HepG2 (cell line): ENCODE results near the gene GRM7. TPM values are rescaled to one million over a fixed set of nuclear protein-coding genes. Genes with fewer than 3 reads are reported as not detected.

Experiments
- ATAC-seq: fragments of 200-7000 bp; cut with Tn5 transposase; 3 replicates; pipeline ENCODE4 v1.9.1; 2020; ENCODE audit warnings: mild to moderate bottlenecking, moderate library complexity
- BruUV-seq: library from RNA; stranded (reverse); fragments of 400-500 nt; replicated peaks from 2 replicates; lab custom pipeline; 2021; lab: Mats Ljungman, UMichigan
- CTCF ChIA-PET: fragments of 300-600 bp; formaldehyde crosslinking; extraction: SDS; loops from one replicate; lab custom pipeline; 2021; ENCODE audit warnings: low total read pairs, inconsistent platforms, low intra/inter-chr PET ratio; lab: Yijun Ruan, JAX
- POLR2A ChIA-PET: fragments of 350-600 bp; sonication (Branson Sonifier 250); formaldehyde crosslinking; loops from one replicate; lab custom pipeline; 2020; ENCODE audit warnings: antibody characterized with exemption, inconsistent platforms; lab: Yijun Ruan, JAX
- DNase-seq: peaks from one replicate; pipeline ENCODE4 v3.0.0-alpha.2; 2015; ENCODE audit warnings: low spot score
- FAIRE-seq: peaks from 3 replicates; lab custom pipeline; 2011; peaks lifted over from hg19 to GRCh38; lab: Jason Lieb, UNC
- H2AFZ ChIP-seq: one replicate; pipeline ENCODE4 v1.6.1; 2011; ENCODE audit warnings: low read length, inconsistent platforms
- H3K27ac ChIP-seq: fragments of 300-600 bp; 3 replicates; pipeline ENCODE4 v1.8.0; 2011; ENCODE audit warnings: mixed run types, mild to moderate bottlenecking, mixed read lengths, low read length, inconsistent platforms; ENCODE audit not compliant: insufficient read depth; ENCODE audit errors: extremely low read length
- H3K27me3 ChIP-seq, 2 experiments: fragments of 200-600 bp in 1 of 2; 2 replicates in 1 of 2; 3 replicates in 1 of 2; pipeline versions ENCODE4 v1.6.0 to v1.8.0; 2011; ENCODE audit warnings: low read length in 2 of 2, mild to moderate bottlenecking in 2 of 2, moderate library complexity in 2 of 2, inconsistent platforms in 1 of 2; ENCODE audit not compliant: insufficient read depth in 2 of 2, control insufficient read depth in 1 of 2
- H3K36me3 ChIP-seq, 2 experiments: fragments of 200-600 bp in 1 of 2; replicated peaks in 1 of 2; 2 replicates in 1 of 2; 3 replicates in 1 of 2; pipeline versions ENCODE4 v1.5.1 to v1.8.0; 2011; ENCODE audit warnings: low read length in 2 of 2, inconsistent platforms in 1 of 2; ENCODE audit not compliant: insufficient read depth in 2 of 2, control insufficient read depth in 1 of 2
- H3K4me1 ChIP-seq: 2 replicates; pipeline ENCODE4 v1.5.1; 2012; ENCODE audit warnings: low read length, inconsistent platforms; ENCODE audit not compliant: insufficient read depth
- H3K4me2 ChIP-seq: 2 replicates; pipeline ENCODE4 v1.6.0; 2011; ENCODE audit warnings: low read depth, low read length, inconsistent platforms
- H3K4me3 ChIP-seq, 3 experiments: fragments of 200-600 bp in 1 of 3; sonication (generic), shearing (Covaris generic) in 1 of 3; replicated peaks in 1 of 3; 2 replicates each; pipeline ENCODE4 v1.5.1; 2011 to 2016; ENCODE audit warnings: low read length in 3 of 3, inconsistent platforms in 2 of 3, low read depth in 2 of 3, mild to moderate bottlenecking in 2 of 3, control low read depth in 1 of 3, mixed read lengths in 1 of 3; ENCODE audit not compliant: insufficient read depth in 1 of 3
- H3K79me2 ChIP-seq: one replicate; pipeline ENCODE4 v1.6.1; 2011; ENCODE audit warnings: low read length, inconsistent platforms; ENCODE audit not compliant: insufficient read depth
- H3K9ac ChIP-seq: 2 replicates; pipeline ENCODE4 v1.6.0; 2011; ENCODE audit warnings: mild to moderate bottlenecking, low read depth, low read length, inconsistent platforms; ENCODE audit not compliant: insufficient read depth
- H3K9me3 ChIP-seq: 2 replicates; pipeline ENCODE4 v1.5.1; 2012; ENCODE audit warnings: mild to moderate bottlenecking, low read length
- H4K20me1 ChIP-seq: 2 replicates; pipeline ENCODE4 v1.6.0; 2011; ENCODE audit warnings: inconsistent platforms, mild to moderate bottlenecking, low read length, moderate library complexity; ENCODE audit not compliant: insufficient read depth
- MAFF ChIP-seq: IDR thresholded peaks from 2 replicates; pipeline ENCODE4 v1.6.1; 2011; ENCODE audit warnings: low read depth, low read length, improper control_type of control experiment
- MTF1 ChIP-seq: sonication (generic); formaldehyde crosslinking; IDR thresholded peaks from 2 replicates; pipeline ENCODE4 v1.5.0; 2020; ENCODE audit warnings: missing genetic modification reagents
- MYC ChIP-seq: sonication (generic); formaldehyde crosslinking; IDR thresholded peaks from 2 replicates; pipeline ENCODE4 v1.9.0; 2021; ENCODE audit warnings: missing genetic modification reagents, borderline replicate concordance
- NCOA1 ChIP-seq: sonication (generic); formaldehyde crosslinking; IDR thresholded peaks from 2 replicates; pipeline ENCODE4 v1.9.0; 2021; ENCODE audit warnings: missing genetic modification reagents
- NR2C2 ChIP-seq: sonication (generic); formaldehyde crosslinking; IDR thresholded peaks from 2 replicates; pipeline ENCODE4 v1.4.0; 2020; ENCODE audit warnings: missing genetic modification reagents, mild to moderate bottlenecking, moderate library complexity, borderline replicate concordance
- ZFP41 ChIP-seq: sonication (generic); formaldehyde crosslinking; IDR thresholded peaks from 2 replicates; pipeline ENCODE4 v1.4.0; 2020; ENCODE audit warnings: mild to moderate bottlenecking, missing genetic modification reagents, borderline replicate concordance
- ZNF101 ChIP-seq: sonication (generic); formaldehyde crosslinking; IDR thresholded peaks from 2 replicates; pipeline ENCODE4 v1.4.0; 2020; ENCODE audit warnings: mild to moderate bottlenecking, low read depth, missing genetic modification reagents, borderline replicate concordance
- WGBS: methylation state at CpG from one replicate; pipeline ENCODE4 v1.1.6; 2017; ENCODE audit warnings: low lambda C conversion rate; 5-methylcytosine and 5-hydroxymethylcytosine counted together
- in situ Hi-C: cut with HindIII; loops from 2 replicates; pipeline ENCODE4 v1.10.0; 2017; ENCODE audit warnings: low pct_unique_long_range_greater_than_20kb; ENCODE audit not compliant: extremely low pct_ligation_motif_present
- intact Hi-C: fragments of 100-400 bp; cut with micrococcal nuclease; formaldehyde crosslinking; loops from one replicate; pipeline ENCODE4 v1.10.0; 2022; ENCODE audit not compliant: unreplicated experiment
- polyA plus RNA-seq, 8 experiments: library from polyadenylated mRNA; depleted of rRNA in 3 of 8; stranded (reverse) in 7 of 8; unstranded in 1 of 8; fragments of >200 nt; fragmentation: Illumina TruSeq in 4 of 8; extraction: Trizol in 4 of 8; gene quantifications; 2 replicates each; pipeline versions ENCODE4 v1.2.1 to v1.2.3, GENCODE V29; 2011 to 2016; ENCODE audit warnings: low read depth in 4 of 8, missing spikeins in 1 of 8, mixed read lengths in 1 of 8; ENCODE audit not compliant: insufficient read depth in 1 of 8
- total RNA-seq, 5 experiments: library from RNA; depleted of rRNA; stranded (reverse); fragments of >200 nt; fragmentation: Illumina TruSeq; extraction: Trizol; gene quantifications; 2 replicates each; pipeline ENCODE4 v1.2.3, GENCODE V29; 2016; ENCODE audit warnings: low read depth in 1 of 5
- TF ChIP-seq, protein P1 (sequence below): sonication (generic); formaldehyde crosslinking; IDR thresholded peaks from 2 replicates; pipeline ENCODE4 v1.8.0; 2022; ENCODE audit warnings: missing genetic modification reagents, mild to moderate bottlenecking, borderline replicate concordance
- TF ChIP-seq, protein P2 (sequence below): IDR thresholded peaks from 2 replicates; pipeline ENCODE4 v1.6.1; 2016; ENCODE audit warnings: missing biosample characterization, missing genetic modification reagents, low read depth
- TF ChIP-seq, protein P3 (sequence below): sonication (generic); formaldehyde crosslinking; IDR thresholded peaks from 2 replicates; pipeline ENCODE4 v1.4.0; 2020; ENCODE audit warnings: missing genetic modification reagents

The GRM7 gene
- total and polyA plus RNA-seq, 2 of the 13 experiments (the other 11 are each of a cell fraction or from before 2014, with no cell fraction given) = not detected

DNA sequence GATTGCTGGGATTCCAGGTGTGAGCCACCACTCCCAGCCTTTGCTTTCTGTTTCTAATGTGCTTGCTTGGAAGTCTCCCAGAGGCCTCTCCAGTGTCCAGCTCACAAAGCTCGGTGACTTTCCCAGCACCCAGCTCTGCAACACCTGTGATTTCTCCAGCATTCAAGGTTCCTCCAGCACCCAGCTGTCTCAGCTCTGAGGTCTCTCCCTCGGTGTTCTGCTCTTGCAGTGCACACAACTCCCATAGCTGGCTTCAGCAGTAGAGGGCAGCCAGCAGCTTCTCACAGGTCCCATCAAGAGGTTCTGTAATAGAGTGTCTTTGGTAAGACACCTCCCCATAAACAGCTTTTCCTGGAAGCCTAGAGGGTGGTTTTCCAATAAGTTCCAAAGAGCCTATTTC lies 75.1 kb downstream of the GRM7 start:
- Histone ChIP-seq H3K27me3 (no peaks in the 10 kb centered on the region), H3K4me3 (no peak overlapping the region), H3K9ac (no peak overlapping the region), H3K9me3 (peaks cover 81% of the 10 kb centered on the region), H3K79me2 (no peaks in the 10 kb centered on the region), H3K36me3 (no peaks in the 10 kb centered on the region), H3K4me1 (no peaks in the 10 kb centered on the region), H2AFZ (no peak overlapping the region), H3K4me2 (no peak overlapping the region), H3K27ac (no peak overlapping the region), H4K20me1 (no peaks in the 10 kb centered on the region)
- ATAC-seq (no peak), DNase-seq (no peak), FAIRE-seq (no peak)
- CTCF ChIA-PET = no interaction called here
- in situ Hi-C loops = no loop called here
- no TSS peak for BruUV-seq
- TF ChIP-seq NR2C2 (CRISPR knock-in tag) (no peak), ZNF101 (CRISPR knock-in tag) (no peak)
- intact Hi-C loops = no loop called here
- POLR2A ChIA-PET = no interaction called here
- WGBS = 0% methylated on average over 2 of the region's 2 CpGs

DNA sequence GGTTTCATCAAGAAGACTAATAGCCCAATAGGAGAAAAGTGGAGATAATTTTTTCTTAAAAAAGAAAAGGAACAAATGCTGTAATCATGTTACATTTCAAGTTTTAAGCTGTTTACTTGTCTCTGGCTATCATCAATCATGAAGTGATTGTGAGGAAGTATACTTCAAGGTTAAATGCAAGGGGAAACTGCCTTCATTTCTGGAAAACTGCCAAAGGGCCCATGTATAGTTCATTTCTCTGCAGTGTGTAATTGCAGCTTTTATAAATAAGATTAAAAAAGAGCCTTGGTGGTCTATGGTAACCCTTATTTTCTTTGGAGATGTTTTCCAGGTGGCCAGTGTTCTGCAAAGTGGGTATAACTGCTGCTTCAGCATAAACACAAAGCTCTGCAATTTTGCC lies 101.9 kb downstream of the GRM7 start:
- Histone ChIP-seq H3K4me3 (no peak overlapping the region), H3K27me3 (no peaks in the 10 kb centered on the region), H2AFZ (no peak overlapping the region), H3K9me3 (peaks cover 82% of the 10 kb centered on the region), H3K27ac (no peak overlapping the region), H3K4me1 (no peaks in the 10 kb centered on the region), H4K20me1 (no peaks in the 10 kb centered on the region), H3K36me3 (no peaks in the 10 kb centered on the region), H3K4me2 (no peak overlapping the region), H3K79me2 (no peaks in the 10 kb centered on the region), H3K9ac (no peak overlapping the region)
- FAIRE-seq (no peak), DNase-seq (no peak), ATAC-seq (no peak)
- BruUV-seq = no TSS peak
- ChIA-PET POLR2A (no interaction called here), CTCF (no interaction called here)
- in situ Hi-C loops = no loop called here
- intact Hi-C loops = no loop called here
- TF ChIP-seq, protein P1, sequence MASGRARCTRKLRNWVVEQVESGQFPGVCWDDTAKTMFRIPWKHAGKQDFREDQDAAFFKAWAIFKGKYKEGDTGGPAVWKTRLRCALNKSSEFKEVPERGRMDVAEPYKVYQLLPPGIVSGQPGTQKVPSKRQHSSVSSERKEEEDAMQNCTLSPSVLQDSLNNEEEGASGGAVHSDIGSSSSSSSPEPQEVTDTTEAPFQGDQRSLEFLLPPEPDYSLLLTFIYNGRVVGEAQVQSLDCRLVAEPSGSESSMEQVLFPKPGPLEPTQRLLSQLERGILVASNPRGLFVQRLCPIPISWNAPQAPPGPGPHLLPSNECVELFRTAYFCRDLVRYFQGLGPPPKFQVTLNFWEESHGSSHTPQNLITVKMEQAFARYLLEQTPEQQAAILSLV (CRISPR knock-in tag) = no peak
- TF ChIP-seq MTF1 (CRISPR knock-in tag) (no peak), MAFF (peak; percentile 42), NCOA1 (CRISPR knock-in tag) (no peak), ZFP41 (CRISPR knock-in tag) (no peak), MYC (CRISPR knock-in tag) (no peak)
- TF ChIP-seq, protein P2, sequence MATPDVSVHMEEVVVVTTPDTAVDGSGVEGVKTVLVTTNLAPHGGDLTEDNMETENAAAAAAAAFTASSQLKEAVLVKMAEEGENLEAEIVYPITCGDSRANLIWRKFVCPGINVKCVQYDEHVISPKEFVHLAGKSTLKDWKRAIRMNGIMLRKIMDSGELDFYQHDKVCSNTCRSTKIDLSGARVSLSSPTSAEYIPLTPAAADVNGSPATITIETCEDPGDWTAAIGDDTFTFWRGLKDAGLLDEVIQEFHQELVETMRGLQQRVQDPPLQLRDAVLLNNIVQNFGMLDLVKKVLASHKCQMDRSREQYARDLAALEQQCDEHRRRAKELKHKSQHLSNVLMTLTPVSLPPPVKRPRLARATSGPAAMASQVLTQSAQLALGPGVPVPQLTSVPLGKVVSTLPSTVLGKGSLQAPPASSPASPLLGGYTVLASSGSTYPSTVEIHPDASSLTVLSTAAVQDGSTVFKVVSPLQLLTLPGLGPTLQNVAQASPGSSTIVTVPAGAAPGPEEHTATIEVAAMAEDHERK (CRISPR knock-in tag) = no peak
- TF ChIP-seq, protein P3, sequence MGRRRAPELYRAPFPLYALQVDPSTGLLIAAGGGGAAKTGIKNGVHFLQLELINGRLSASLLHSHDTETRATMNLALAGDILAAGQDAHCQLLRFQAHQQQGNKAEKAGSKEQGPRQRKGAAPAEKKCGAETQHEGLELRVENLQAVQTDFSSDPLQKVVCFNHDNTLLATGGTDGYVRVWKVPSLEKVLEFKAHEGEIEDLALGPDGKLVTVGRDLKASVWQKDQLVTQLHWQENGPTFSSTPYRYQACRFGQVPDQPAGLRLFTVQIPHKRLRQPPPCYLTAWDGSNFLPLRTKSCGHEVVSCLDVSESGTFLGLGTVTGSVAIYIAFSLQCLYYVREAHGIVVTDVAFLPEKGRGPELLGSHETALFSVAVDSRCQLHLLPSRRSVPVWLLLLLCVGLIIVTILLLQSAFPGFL = no peak
